NCI-H748 treated with DMSO at 0.1 percent for 48 hours (cell line): Measurements from ENCODE around the gene SIGLEC15.

Source experiments
- DNase-seq: peaks from one replicate; lab custom pipeline; 2025; lab: John Stamatoyannopoulos, UW

SIGLEC15 gene

DNA sequence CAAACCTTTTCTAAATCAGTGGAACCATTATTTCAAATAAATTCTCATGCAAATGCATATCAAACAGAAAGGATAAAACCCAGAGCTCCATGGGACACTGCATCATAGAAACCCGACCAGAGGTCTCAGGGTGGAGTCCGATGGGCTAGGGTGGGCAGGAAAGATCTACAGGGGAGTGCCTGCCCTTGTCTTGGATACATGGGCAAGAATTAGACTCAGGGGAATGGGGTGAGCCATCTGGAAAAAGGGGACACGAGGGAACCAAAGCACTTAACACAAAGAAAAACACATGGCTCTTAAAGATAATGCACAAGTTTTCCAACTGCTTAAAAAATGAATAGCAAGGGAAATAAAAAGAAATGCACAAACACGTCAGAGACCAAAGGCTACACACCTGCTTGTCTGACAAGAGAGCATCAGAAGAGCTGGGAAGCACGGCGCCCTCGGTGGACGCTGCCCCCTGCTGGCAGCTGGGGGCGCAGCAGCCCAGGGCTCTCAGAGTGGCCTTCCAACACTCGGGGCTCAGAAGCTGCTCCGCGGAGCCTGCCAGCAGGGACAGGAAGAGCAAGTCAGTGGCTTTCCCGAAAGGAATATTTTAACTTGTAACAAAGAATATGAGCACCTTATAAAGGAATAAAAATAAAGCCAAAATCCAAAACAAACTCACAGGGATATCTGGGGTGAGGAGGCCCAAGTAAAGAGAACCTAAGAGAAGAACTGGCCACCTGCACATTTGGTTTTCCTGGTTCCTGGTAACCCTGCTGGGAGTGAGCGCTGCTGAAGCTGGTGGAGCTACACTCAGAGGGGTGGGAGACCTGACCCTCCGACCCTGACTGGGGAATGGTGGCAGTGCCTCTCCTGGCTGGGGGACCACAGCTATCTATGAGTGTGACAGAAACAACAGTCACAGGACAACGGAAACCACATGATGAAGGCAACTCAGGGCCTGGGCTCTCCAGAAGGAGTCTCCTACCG, 54.5 kb downstream of the SIGLEC15 start:
- peak; percentile 40 for DNase-seq

DNA sequence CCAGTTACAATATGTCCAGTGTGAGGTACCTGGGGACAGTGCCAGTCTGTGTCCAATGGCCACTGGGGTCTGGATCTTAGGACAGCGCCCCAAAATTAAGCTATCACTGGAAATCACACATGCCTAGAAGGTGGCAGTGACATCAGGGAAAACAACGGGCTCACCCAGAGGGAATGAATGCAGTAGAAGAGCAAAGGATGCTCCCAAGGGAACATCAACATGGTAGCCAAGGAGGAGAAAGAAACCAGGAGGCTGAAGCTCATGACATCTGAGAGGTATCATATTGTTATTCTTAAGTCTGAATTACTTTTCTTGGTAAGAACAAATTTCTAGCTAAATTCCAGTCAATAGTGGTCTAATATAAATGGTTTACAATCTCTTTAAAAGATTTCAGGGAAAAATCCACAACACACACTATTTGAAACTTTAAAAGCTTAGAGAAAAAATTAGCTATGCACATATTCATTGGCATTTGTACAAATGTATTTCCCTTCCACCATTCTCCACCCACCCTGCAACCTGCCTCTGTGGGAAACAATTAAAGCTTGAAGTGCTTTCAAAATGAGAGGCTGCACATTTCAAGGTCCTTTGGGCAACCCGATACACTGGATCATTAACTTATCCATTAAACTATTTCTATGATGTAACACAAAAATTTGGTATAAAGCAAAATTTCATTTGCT, 55.5 kb downstream of the SIGLEC15 start:
- DNase-seq: no peak

DNA sequence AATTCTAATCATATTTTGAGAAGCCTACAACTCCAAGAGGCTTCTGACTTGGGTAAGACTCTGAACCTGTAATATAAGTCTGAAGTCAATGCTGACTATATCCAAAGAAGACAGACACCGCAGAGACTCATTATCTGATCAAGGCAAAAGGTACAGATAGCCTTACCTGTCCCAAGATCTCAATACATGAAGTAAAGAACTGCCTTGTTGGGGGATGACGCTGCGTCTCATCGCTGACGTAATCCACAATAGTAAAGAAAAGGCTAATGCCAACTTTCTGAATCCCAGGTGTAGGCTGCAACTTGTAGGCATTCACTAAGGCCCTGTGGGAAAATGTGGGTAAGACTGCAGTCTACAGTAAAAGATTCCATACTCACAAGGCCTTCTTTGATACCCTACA, 62.1 kb downstream of the SIGLEC15 start:
- no peak for DNase-seq

DNA sequence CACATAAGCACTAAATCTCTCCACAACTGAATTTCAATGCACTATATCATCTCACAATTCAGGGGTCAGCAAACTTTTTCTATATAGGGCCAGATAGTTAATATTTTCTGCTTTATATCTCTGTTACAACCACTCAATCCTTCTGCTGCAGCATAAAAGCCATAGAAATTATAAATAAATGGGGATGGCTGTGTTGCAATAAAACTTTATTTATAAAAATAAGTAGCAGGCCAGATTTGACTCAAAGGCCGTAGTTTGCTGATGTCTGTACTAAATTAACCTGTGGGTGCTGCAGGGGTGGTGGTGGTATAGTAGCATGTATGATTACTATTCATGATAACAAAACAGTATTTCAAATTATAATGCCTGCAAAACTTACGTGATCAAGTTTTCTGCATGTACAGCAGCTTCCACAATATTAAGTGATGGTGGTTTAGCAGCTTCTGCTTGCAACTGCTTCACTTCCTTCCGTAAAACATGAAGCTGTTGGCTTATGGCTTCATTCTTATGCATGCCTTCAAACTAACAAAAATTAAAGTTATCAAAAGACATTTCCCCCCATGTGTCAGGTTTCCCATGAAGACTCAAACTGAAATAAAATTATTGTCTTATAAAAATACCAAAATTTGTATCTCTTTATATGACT, 64.1 kb downstream of the SIGLEC15 start:
- no peak for DNase-seq

DNA sequence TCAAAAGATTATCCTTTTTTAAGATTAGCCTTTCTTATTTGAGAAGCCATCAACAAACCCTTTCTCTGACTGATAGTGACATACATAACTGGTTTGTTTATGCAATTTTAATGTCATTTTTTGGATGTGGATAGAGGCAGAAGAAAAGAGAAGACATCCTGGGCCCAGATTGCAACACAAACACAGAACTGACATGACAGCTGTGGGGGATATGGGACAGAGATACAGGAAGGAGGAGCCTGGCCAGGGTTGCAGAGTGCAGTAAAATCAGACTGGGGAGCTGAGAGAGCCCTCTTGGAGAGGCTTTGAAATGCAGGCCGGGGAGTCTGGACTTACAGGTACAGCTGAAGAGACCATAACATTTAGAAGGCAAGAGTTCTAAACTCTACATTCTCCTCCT, 65.1 kb downstream of the SIGLEC15 start:
- no peak for DNase-seq

DNA sequence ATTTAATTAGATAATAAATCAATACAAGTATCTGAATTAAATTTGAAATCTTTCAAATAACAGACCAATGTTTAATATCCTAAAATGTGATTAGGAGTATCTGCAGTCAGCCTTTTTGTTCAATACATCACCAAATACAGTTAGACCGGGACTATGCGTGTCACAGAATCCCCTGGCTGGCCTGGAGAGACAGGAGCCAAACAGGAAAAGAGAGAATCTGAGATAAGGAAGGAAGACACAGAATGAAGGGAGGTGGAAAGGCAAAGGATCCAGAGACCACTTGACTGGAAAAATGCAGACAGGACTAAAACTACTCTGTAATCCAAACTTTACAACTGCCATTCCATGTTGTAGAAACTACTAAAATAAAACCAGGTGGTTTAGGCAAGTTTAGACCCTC, 66.3 kb downstream of the SIGLEC15 start:
- no peak for DNase-seq
